Lower lobe of right lung (tissue), 2 donors: ENCODE results near the gene ZNF614. TPM values are rescaled to one million over a fixed set of nuclear protein-coding genes. Genes with fewer than 3 reads are reported as not detected.
"Not testable (repeated sequence)": the region's sequence is repeated elsewhere in the genome, so short reads cannot be mapped to it uniquely, and the experiment has no call there.

Experiments used
- ATAC-seq, 2 donors: fragments of 200-7000 bp; cut with Tn5 transposase; one replicate each; pipeline ENCODE4 v1.9.1; 2020 to 2022; ENCODE audit warnings: mild to moderate bottlenecking in 2 of 2, moderate library complexity in 2 of 2
- DNase-seq: peaks from one replicate; pipeline ENCODE4 v3.0.0-alpha.2; 2020
- H3K27ac ChIP-seq: fragments of 200-600 bp; one replicate; pipeline ENCODE4 v1.8.0; 2022
- H3K27me3 ChIP-seq: fragments of 200-600 bp; one replicate; pipeline ENCODE4 v1.8.0; 2022; ENCODE audit warnings: low read depth
- H3K36me3 ChIP-seq: fragments of 200-600 bp; one replicate; pipeline ENCODE4 v1.8.0; 2022; ENCODE audit warnings: mild to moderate bottlenecking
- H3K4me1 ChIP-seq: fragments of 200-600 bp; one replicate; pipeline ENCODE4 v1.8.0; 2022
- H3K4me3 ChIP-seq: fragments of 200-600 bp; one replicate; pipeline ENCODE4 v1.8.0; 2022; ENCODE audit warnings: mild to moderate bottlenecking
- H3K9me3 ChIP-seq: fragments of 200-600 bp; one replicate; pipeline ENCODE4 v1.8.0; 2022
- intact Hi-C: fragments of 100-400 bp; cut with DNase I; formaldehyde crosslinking; loops from one replicate; pipeline ENCODE4 v1.11.0; 2022
- total RNA-seq: library from RNA; stranded (reverse); fragmentation: NEBNext Ultra II Directional; extraction: Animal tissue kit (Norgen Biotek cat#: 25700); gene quantifications from one replicate; pipeline ENCODE4 v1.2.1, GENCODE V29; 2021
- TF ChIP-seq, protein P1 (sequence below): fragments of 200-600 bp; IDR thresholded peaks from one replicate; pipeline ENCODE4 v1.8.0; 2022; ENCODE audit warnings: antibody characterized with exemption, mild to moderate bottlenecking
- donor health status: DM: no; HTN: yes; CAD: no; lungs with severe emphysema.

The ZNF614 gene
- total RNA-seq, 1 donor from 2014 or later: 7.1 TPM

DNA sequence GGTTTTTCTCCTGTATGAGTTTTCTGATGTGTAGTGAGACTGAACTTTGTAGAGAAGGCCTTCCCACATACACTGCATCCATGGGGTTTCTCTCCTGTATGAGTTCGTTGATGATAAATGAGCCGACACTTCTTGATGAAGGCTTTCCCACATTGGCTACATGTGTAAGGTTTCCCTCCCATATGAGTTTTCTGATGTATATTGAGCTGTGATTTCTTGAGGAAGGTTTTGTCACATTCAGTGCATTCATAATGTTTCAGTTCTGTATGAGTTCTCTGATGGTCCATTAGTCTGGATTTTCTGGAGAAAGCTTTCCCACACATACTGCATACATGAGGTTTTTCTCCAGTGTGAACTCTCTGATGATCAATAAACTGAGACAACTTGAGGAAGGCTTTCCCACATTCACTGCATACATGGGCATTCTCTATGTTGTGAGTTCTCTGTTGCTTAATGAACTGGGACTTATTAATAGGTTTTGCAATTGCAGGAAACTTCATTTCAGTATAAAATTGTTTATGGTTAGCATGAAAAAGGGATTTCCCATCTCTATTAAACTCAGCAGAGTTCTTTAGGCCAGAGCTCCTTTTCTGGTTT lies 34.0 kb downstream of the ZNF614 start:
- Histone ChIP-seq H3K36me3 (peaks cover 41% of the 10 kb centered on the region), H3K27me3 (no peaks in the 10 kb centered on the region), H3K4me3 (no peak overlapping the region), H3K9me3 (peaks cover 99% of the 10 kb centered on the region), H3K4me1 (no peaks in the 10 kb centered on the region), H3K27ac (no peak overlapping the region)
- intact Hi-C loops: no loop called here
- no peak for DNase-seq
- no peak for ATAC-seq
- TF ChIP-seq, protein P1, sequence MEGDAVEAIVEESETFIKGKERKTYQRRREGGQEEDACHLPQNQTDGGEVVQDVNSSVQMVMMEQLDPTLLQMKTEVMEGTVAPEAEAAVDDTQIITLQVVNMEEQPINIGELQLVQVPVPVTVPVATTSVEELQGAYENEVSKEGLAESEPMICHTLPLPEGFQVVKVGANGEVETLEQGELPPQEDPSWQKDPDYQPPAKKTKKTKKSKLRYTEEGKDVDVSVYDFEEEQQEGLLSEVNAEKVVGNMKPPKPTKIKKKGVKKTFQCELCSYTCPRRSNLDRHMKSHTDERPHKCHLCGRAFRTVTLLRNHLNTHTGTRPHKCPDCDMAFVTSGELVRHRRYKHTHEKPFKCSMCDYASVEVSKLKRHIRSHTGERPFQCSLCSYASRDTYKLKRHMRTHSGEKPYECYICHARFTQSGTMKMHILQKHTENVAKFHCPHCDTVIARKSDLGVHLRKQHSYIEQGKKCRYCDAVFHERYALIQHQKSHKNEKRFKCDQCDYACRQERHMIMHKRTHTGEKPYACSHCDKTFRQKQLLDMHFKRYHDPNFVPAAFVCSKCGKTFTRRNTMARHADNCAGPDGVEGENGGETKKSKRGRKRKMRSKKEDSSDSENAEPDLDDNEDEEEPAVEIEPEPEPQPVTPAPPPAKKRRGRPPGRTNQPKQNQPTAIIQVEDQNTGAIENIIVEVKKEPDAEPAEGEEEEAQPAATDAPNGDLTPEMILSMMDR: no peak

DNA sequence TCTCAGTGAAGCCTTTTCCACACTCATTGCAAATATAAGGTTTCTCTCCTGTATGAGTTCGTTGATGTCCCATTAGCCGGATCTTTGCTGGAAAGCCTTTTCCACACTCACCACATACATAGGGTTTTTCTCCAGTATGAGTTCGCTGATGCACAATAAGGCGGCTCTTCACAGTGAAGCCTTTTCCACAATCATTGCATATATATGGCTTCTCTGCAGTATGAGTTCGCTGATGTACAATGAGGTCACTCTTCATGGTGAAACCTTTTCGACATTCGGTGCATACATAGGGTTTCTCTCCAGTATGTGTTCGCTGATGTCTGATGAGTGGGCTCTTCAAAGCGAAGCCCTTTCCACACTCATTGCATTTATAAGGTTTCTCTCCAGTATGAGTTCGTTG lies 34.8 kb downstream of the ZNF614 start:
- no peaks in the 10 kb centered on the region for H3K4me1 ChIP-seq
- intact Hi-C loops: no loop called here
- ATAC-seq (no peak), DNase-seq (no peak)
- no peak overlapping the region for H3K4me3 ChIP-seq
- peaks cover 100% of the 10 kb centered on the region for H3K9me3 ChIP-seq
- peaks cover 34% of the 10 kb centered on the region for H3K36me3 ChIP-seq
- TF ChIP-seq, protein P1: no peak
- no peaks in the 10 kb centered on the region for H3K27me3 ChIP-seq
- H3K27ac ChIP-seq: no peak overlapping the region

- Histone ChIP-seq H3K4me1 (peaks cover 12% of the 10 kb centered on the region), H3K9me3 (peaks cover 78% of the 10 kb centered on the region), H3K27me3 (no peaks in the 10 kb centered on the region), H3K27ac (peak within 1 kb of the TSS; percentile 70), H3K4me3 (peak within 1 kb of the TSS; percentile 76), H3K36me3 (no peaks in the 10 kb centered on the region)
- ATAC-seq (peak; percentile 100), DNase-seq (peak; percentile 94)
- intact Hi-C loops: no loop called here
- TF ChIP-seq, protein P1: no peak
Observed at GRCh38 chr19:51986309-51987291, 41.6 kb downstream of the ZNF614 start, which contains the start of gene ZNF350. TSS of gene ZNF350 (minus strand) at chr19:51986840. CDS start at chr19:51974360, 12,480 bp downstream.

- ATAC-seq (no peak), DNase-seq (no peak)
- Histone ChIP-seq H3K36me3 (peaks cover 14% of the 10 kb centered on the region), H3K27me3 (no peaks in the 10 kb centered on the region), H3K27ac (no peak overlapping the region), H3K4me1 (peaks cover 12% of the 10 kb centered on the region), H3K9me3 (peaks cover 77% of the 10 kb centered on the region), H3K4me3 (no peak overlapping the region)
- intact Hi-C loops: no loop called here
- TF ChIP-seq, protein P1: no peak
Observed at GRCh38 chr19:51983361-51983760, 44.8 kb downstream of the ZNF614 start.

DNA sequence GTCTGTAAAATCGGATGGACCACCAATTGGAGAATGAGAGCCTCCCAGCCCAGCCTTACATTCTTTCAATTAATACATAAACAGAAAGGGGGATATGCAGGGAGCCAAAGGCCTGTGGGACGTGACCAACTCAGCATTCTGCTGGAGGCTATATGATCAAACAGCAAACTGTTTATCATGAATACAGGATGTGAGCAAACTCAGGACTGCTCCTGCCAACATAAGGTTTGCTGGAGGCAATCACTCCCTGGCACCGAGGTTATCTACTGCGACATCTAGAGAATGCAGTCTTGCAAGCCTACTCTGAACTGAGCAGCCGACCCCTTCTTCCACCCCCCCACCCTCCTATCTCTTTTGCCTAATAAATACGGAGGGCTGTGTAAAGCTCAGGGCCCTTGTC lies 47.3 kb downstream of the ZNF614 start:
- Histone ChIP-seq H3K36me3 (peaks cover 14% of the 10 kb centered on the region), H3K4me1 (peaks cover 12% of the 10 kb centered on the region), H3K9me3 (peaks cover 88% of the 10 kb centered on the region)
- H3K27me3 ChIP-seq, H3K4me3 ChIP-seq, H3K27ac ChIP-seq, intact Hi-C loops, ATAC-seq, DNase-seq: not testable (repeated sequence)
